ENCODE measurements around the gene TSPAN9.

The TSPAN9 gene

DNA sequence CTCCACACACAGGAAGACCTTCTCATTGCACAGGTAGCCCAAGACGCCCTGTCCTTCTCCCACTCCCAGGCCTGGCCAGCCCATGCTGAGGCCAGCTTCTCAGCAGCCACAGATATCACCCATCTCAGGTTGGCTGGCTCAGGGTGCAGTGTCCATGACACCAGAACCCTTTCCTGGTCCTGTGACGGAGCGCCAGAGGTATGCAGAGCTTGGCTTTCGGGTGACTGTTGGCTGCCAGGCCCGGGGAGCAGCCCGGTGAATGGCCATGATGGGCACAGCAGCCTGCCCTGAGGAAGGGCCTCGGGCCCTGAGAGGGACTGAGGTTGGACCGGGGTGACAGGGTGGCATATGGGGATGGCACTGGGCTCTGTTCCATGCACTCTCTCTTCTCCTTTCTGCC lies 173.4 kb downstream of the TSPAN9 start:
- DNase-seq (ENCODE audit: low read depth) = no peak

DNA sequence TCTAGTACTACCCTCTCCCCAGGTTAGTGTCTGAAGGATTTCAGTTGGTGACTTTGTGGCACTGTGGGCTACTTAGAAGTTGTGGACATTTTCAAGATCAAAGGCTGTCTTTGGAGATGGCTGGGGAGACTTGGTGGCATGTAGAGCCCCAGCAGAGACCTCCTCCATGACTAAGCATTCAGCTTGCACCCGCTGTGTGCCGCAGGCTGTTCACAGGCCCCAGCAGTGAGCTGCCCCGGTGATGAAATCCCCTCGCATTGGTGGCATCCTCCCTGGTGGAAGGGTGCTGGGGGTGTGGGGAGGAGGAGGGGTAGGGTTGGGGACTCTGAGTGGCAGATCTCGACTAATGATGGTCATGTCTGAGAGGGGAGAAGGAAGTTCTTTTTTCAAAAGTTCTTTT lies 173.9 kb downstream of the TSPAN9 start:
- no peak for DNase-seq (ENCODE audit: low read depth)

DNA sequence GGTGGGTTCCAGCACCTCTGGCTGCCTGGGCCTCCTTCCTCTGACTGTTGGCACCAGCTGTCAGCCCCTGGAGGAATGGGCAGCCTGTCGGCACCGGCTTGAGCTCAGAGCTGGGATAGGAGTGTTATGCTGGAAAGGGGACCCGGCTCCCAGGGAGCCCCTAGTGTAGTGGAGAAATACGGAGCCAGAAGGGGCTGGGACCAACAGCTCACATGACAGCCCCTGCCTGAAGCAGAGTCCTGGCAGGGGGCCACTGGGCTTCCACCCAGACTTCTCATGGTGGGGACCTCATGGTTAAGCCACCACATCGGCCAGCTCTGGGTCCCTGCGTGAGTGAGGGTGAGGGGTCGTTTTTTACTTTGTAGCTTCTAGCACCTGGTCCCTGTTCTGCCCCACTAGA lies 174.5 kb downstream of the TSPAN9 start:
- DNase-seq (ENCODE audit: low read depth) = no peak

DNA sequence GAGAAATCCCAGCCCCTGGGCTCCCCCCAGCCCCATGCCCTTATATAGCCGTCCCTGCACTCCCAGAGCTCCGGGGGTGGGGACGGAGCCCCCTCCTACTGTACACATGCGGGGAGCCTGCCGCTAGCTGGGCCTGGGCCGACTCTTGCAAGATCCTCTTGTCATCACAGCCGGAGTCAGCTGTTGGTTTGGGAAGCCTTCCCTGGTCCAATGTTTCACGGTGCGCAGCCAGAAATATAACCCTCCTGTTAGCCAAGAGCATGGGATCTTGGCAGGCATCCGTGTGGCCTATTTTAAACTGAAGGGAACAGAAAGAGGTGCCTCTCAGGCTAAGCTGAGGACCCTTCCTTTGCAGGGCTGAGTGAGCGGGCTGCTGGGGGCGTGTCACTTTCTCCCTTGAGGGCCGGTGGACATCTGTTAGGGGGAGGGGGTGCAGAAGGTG lies 175.3 kb downstream of the TSPAN9 start:
- DNase-seq (ENCODE audit: low read depth) = peak; percentile 86

DNA sequence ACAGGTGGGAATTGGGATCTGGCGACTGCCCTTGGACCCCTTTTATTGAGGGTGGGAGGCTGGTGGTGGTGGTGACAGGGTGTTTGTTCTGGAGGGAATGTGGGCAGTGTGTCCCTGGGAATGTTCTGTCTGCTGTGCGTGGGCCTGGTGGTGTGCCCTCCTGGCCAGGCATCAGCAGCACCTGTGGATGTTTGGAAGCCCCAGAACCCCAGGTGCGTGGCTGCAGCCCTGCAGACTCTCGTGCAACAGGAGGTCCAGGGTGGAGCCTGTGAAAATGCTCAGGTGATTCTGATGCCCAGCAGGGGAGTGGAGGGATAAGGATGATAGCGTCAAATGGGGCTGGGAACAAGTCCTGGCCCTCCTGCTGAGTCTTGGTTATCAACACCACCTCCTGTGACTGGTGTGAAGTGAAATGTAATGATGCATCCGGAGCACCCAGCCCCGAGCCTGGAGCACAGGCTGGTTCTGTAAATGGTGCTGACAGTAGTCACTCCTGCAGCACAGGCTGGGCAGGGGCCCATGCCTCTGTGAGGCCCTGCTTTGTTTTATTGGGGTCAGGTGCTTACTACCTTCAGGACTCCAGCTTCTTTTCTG lies 176.6 kb downstream of the TSPAN9 start:
- DNase-seq (ENCODE audit: low read depth) = no peak

DNA sequence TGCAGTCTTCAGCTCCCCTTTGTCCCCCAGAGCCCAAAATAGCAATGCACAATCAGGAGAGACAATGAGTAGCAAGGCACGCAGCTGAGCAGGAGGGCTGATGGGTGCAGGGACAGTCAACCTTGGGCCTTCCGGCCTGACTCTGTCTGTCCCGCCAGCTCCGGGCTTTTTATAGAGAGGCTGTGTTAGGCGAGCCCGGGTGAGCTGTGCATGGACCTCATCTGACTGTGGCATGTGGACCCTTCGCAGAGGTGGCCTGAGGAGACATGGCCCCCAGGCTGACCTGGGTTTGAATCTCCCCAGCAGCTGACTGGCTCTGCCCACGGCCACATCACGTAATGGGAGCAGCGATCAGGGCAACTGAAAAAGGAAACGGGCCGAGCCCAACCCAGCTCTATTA lies 177.9 kb downstream of the TSPAN9 start:
- no peak for DNase-seq (ENCODE audit: low read depth)

DNA sequence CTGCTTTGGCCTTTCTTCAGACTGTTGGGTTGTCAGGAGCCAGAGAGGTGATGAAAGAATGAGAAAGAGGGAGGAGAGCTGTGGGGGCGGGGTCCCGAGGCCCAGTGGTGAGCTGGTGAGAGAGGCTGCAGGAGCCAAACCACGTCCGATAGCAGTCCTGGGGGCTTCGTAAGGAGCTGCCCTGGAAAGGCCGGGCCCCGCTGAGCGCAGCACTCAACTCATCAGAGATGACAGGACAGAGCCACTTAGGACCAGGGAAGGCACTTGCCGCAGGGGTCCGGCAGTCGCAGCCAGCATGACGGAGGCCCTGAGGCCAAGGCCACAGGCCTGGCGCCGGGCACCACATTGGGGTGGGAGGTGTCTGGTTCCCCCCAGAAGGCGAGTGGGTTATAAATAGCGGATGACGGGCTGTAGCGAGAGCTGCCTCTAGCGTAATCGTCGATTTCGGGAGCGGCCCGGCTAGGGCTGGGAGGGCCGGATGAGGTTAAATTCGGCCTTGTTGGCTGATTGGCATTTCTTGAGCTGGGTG lies 179.0 kb downstream of the TSPAN9 start:
- DNase-seq (ENCODE audit: low read depth) = no peak

DNA sequence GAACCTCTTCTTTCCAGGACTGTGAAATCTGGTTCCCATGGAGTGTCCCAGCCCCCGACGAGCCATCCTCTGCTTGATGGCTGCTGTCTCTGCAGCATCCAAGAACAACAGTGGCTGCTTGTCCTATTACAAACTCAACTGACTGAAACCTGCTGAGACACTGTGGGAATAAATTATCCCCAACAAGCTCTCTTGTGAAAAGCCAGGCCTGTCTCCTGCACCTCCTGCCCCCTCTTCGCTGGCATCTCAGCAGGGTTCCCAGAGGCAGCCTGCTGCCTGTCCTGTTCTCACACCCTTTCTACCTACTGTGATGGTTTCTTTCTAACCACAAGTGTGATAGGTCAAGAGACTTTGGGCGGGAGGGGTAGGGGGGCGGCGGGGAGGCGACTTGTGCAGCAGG lies 180.2 kb downstream of the TSPAN9 start:
- DNase-seq (ENCODE audit: low read depth) = no peak

DNA sequence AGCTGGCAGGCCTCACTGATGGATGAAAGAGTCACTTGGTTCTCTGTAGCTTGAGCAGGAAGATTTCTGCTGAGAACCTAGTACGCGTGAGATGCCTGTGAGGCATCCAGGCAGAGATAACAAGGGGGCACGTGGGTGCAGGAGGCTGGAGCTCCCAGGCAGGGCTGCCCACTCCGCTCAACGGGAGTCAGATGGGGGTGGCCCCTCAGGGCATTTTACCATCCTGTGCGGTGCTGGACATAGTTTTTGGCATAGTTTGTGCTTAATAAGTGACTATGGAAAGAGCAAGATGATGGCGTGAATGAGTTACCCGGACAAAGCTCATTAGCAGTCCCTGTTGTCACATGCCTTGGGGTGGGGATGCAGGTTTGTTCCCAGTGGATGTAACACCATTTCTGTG lies 182.8 kb downstream of the TSPAN9 start:
- no peak for DNase-seq (ENCODE audit: low read depth)

DNA sequence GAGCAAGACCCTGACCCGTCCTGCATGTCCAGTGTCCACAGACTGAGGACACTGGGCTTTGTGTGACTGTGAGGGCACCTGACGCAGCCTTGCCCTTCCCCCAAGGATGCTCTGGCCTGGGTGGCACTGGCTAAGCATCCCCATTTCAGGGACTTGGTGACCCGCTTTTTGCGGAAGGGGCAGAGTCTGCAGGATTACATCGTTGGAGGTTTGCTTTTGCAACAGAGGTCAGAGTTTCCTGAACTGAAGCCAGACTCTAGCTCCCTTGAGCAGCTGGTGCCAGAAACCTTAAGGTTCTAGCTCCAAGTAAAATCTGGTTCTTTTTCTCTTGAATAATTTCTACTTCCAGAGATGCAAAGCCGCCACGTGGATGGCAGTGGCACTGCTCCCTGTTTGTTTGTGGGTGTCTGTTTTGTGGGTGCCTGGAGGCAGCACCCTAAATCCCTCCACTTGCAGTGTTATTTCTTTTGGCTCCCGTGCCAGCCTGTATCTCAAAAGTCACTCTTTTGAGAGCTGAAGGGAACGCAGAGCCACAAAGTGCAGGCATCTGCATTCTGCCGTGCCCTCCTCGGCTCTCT lies 184.7 kb downstream of the TSPAN9 start:
- DNase-seq (ENCODE audit: low read depth) = peak; percentile 46

DNA sequence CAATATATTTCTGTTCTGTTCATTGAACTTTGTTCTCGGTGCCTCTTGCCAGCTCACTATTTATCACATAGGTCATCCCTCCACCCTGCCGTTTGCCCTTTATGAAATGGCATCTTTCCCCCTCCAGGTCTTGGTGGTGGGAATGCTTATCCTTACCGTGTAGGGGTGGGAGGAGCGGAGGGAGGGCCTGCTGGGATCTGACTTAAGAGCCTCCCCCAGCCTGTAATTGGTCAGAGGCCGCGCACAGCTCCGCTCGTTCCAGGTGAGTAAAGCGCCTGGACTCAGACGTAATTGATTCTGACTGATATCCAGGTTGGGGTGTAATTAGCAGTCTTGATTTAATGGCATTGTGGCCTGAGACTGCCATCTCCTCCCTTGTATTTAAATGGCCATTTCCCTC lies 185.3 kb downstream of the TSPAN9 start:
- no peak for DNase-seq (ENCODE audit: low read depth)

DNA sequence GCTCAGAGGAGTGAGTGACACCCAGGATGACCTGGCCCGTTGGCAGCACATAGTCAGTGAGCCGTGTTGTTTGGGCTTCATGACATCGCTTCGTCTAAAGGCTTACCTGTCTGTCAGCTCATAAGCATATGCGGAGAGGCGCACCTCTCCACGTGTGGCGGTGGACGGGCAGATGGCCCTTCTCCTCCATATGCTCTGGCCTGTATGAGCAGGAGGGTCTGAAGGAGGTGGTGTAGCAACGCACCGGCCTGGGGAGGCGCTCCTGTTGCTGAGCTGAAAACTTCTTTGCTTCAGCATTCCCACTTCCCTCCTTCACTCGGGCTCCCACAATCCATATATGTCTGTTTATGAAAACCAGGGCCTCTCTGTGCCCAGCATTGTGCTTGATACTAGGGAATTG lies 186.1 kb downstream of the TSPAN9 start:
- no peak for DNase-seq (ENCODE audit: low read depth)

DNA sequence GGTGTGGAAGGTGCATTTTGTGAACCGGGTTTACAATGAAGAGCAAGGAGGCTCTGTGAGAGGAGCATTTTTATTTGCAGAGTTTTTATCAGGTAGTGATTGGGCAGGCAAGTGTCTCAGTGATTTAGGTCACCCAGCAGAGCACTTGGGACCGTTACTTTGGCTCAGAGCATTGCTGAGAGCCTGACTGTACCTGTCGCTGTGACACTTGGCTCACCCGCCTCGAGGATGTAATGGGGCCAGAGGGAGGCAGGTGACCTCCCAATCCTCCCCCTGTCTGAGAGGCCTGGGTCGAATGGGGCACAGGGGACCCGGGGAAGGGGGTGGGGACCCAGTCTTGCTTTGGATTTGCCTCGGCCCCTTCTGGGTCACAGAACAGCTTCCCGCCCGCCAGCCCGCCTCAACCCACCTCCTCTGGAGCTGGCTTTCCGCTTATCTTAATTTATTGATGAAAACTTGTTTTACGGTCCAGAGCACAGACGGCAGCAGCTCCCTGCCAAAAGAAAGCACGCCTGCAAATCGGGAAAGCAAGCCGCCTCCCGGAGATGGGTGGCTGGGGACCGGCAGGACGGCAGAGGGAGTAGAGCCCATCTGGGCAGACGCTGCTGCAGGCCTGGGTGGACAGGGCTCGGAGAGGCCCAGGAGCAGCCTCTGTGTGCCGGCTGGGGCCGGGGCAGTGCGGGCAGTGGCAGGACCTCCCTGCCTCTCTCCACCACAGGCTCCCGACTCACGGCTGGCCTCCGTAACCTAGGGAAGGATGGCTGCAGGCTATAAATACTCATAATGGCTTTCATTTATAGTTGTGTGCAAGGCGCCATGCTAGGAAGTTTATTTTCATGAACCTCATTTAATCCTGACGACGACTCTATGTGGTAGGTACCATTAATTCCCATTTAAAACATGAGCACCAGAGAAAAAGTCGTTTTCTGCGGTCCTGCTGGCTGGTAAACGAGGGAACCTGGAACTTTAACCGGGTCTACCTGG lies 187.1 kb downstream of the TSPAN9 start:
- DNase-seq (ENCODE audit: low read depth) = no peak

DNA sequence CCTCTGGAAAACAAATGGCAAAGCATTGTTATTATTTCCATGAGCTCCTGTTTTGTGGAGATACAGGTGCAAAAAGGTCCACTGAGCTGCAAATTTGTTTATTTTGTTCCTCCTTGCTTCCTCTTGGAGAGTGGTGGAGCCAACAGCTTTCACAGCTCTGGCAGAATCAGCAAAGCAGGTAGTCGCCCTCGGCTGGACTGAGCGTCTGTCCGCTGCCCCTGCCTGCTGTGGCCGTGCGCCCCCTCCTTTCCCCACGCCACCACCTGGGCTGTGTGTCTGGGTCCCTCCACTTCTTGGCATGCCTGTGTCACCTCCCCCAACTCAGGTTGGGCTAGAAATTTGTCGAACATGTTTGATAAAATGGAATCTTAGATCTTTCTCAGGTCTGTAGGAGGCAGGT lies 188.2 kb downstream of the TSPAN9 start:
- no peak for DNase-seq (ENCODE audit: low read depth)

DNA sequence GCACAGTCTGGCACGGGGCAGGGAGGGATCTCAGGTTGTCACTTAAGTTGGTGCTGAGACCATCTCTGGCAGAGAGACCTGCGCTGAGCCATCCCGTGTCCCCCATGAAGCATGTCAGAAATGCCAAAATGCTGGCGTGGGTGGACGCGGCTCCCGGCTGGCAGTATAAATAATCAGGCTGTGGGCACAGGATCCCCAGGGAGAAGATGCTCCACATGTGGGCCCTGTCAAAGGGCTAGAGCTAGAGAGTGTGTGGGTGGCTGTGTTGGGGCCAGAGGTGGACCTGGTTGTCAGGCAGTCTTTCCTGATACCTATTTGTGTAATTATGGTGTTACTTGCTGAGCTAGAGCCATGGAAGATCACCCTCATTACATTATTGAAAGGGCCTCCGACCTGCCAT lies 189.5 kb downstream of the TSPAN9 start:
- no peak for DNase-seq (ENCODE audit: low read depth)

DNA sequence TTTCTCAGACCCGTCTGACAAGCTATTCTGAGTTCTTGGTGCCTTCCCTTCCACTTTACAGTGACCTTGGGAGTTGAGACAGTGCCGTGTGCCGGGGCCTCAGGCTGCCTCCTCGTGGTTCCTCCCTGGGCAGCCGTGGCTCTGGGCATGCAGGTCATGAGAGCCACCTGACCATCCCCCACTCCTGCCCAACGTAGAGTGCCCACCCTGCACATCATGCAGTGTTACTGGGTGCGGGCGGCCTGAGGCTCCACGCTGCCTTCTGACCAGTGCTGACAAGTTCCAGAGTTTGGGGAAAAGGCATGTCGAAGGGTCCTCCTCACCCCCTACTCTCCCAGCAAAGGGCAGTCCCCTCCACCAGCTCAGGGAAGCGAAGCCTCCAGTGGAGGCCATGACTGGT lies 190.5 kb downstream of the TSPAN9 start:
- DNase-seq (ENCODE audit: low read depth) = no peak

DNA sequence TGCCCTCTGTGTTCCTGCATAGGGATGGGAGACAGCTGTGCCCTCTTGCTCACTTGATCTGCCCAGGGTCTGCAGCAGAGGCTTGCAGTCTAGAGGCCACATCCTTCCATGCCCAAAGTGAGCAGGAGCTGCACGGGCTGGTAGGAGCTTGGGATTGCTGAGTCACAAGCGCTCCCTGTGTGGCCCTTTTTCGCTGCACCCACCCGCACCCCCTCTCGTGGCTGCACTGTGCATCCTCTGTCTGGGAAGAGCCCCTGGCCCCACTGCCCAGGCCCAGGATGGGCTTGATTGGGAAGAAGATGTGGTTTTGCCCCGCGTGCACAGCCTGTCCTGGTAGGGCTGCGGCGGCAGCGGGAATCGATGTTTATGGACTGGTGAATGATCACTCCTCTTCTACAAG lies 192.4 kb downstream of the TSPAN9 start:
- no peak for DNase-seq (ENCODE audit: low read depth)

DNA sequence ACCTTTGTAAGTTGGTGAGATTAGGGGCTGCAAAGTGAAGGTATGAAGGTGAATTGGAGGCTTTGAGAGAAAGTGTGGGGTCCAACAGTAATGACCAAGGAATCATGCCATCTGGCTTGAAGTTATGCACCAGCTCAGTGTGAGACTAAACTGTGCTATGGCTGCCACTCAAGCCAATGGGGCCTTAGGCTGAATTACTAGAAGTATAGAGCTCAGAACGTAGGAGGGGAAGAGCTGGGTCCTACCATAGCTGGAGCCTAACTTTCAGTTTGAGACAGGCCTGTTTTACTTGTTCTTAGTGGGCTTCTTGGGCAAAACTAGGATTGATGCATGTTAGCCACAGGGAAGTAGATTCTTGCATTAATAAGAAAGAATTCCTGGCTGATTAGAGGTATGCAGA lies 194.0 kb downstream of the TSPAN9 start:
- no peak for DNase-seq (ENCODE audit: low read depth)

DNA sequence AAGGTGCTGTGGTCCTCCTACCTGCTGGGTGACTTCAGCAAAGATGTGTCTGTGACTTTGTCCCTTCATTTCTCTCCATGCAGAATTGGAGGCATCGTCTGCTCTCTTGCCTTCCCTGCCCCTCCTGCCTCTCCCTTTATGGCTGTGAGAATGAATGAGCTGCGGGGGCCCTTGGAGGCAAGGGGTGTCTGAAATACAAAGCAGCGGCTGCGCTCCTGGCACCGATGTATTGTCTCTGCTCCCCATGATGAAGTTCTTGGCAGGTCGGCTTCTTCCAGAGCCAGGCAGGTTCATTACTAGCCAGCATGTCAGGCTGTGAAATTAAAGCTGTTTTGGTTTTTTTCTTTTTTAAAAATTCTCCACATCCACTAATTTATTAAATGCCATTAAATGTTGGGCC lies 194.5 kb downstream of the TSPAN9 start:
- no peak for DNase-seq (ENCODE audit: low read depth)

DNA sequence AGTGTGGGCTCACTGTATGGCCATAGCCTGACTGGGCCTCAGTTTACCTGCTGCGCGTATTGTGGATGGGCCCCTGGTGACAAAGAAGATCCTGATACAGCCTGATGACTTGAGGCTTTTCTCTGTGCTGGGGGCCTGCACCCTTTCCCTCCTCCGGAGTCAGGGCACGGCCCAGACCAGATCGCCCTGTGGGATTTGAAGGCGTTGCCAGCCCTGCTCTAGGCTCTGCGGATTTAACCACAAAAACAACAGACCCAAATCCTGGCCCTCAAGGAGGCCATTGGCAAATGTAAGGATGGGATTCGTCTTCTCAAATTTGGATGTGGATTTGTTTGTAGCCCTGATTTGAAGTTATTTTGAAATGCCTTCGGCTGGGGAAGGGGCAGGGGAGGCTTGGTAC lies 195.8 kb downstream of the TSPAN9 start:
- DNase-seq (ENCODE audit: low read depth) = no peak

DNA sequence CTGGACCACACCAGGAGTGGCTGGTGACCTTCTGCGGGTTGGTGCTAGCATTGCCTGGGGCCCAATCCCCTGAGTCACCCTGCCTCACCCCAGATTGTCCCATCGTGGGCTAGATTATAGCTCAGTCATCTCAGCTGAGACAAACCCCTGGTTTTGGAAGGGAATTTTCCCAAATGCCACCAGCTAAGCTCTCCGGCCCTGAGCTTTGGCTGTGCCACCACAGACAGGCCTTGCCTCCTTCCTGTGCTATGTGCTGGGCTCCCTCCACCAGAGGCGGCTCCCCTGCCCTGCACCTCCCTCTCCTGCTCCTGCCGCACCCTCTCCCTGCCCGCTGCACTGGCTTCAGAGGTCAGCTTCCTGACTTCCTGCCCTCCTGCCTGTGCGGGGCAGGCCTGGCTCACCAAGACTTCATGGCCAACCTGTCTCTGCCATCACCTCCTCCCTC lies 196.3 kb downstream of the TSPAN9 start:
- DNase-seq (ENCODE audit: low read depth) = no peak

DNA sequence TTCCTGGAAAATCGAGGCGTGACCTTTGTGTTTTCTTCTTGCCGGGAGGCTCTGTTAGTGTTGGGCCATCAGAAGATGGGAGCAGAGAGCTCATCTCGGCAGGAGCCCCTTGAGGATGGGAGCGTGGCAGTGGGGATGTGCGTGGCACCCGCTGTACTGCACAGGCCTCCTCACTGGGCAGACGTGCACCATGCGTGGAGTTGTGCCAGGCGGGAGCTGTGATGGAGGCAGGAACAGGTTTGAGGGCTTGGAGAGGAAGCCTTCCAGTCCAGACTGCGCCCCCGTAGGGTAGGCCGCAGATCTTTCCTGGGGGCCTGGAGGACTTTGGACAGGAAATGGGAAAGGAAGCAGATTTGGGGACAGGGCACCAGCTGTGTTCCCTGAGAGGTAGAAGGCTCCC lies 197.5 kb downstream of the TSPAN9 start:
- DNase-seq (ENCODE audit: low read depth) = no peak
